Hippocampal formation (tissue), 2 donors: Measurements from ENCODE around the gene NCEH1.
"Not testable (repeated sequence)": the region's sequence is repeated elsewhere in the genome, so short reads cannot be mapped to it uniquely, and the experiment has no call there.

Experiments used
- DNase-seq, 2 donors: peaks; one replicate each; lab custom pipeline; 2025; lab: John Stamatoyannopoulos, UW

The NCEH1 gene

GRCh38 chr3:172707967-172708366, 2.9 kb downstream of the NCEH1 start:
- no peak for DNase-seq

DNA sequence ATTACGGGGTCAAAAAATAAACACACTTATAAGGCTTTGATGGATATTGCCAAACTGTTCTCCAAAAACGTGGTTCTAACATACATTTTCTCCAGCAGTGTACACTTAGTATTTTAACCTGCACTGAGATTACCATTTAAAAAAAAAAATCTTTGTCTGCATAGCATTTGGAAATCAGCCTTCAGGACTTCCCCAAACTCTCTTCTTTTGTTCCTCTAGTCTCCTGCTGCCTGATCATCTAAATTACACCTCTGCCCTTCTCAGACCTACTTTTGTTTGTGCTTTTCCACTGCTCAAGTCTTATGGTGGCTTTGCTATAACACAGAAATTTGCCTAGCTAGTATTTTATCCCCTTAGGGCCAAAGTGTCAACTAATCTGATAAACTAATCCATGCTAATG, 3.8 kb downstream of the NCEH1 start:
- no peak for DNase-seq

DNA sequence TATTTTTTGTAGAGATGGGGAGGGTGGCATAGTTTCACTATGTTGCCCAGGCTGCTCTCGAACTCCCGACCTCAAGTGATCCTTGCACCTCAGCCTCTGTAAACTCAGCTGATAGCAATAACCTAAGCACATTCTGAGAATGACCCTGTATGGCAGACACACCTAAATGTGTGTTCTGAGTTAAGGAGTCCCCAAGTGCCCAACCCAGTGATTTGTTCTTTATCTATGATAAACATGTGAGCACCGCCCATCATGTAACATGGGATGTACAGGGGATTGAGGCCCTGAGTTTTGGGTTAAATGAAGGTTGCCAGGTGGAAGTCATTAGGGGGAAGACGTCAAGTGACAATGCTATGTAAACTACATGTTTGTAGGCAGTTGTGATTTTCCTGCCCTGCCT, 5.7 kb downstream of the NCEH1 start:
- no peak for DNase-seq

DNA sequence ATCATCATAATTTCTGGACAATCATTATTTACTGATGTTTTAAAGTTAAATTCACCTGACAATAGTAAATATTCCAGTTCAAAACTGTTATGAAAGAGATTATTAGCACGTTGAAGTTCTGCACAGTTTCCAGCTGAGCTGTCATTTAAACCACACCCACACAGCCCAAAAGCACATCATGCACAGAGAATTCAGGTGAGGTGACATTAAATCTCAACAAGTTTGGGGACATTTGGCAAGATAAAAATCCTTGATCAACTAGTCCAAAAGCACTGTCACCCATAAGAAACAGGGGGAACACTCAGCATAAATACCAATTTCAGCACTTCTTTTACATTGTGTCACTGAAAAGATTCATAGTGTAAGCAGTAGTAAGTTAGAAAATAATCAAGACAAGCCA, 6.9 kb downstream of the NCEH1 start:
- DNase-seq = no peak

DNA sequence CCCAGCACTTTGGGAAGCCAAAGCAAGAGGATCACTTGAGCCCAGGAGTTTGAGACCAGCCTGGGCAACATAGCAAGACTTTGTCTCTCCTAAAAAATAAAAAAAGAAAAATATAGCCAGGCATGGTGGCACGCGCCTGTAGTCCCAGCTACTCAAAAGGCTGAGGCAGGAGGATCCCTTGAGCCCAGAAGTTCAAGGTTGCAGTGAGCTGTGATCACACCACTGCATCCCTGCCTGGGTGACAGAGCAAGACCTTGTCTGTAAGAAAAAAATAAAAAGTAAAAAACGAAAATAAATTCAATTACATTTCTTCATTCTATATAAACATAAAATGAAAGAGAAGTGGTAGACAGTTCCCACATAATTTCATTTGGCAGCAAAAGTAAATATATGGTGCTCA, 8.1 kb downstream of the NCEH1 start:
- not testable (repeated sequence) for DNase-seq

DNA sequence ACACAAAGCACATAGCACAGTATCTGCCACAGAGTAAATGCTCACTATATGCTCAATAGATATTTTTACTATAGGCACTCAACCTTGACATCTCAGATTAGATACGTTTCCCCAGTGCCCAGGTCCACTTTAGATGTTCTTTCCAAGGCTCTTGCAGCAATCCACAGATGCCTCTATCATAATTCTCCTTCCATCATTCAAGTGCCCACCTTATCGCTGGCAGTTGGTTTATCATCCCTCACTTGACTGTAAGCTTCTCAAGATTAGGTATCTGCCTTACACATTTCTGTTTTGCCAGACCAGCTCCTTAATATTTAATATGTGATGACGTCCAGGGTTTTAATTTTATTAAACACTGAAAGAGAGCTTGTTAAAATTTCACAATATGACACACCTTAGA, 8.6 kb downstream of the NCEH1 start:
- DNase-seq = no peak

DNA sequence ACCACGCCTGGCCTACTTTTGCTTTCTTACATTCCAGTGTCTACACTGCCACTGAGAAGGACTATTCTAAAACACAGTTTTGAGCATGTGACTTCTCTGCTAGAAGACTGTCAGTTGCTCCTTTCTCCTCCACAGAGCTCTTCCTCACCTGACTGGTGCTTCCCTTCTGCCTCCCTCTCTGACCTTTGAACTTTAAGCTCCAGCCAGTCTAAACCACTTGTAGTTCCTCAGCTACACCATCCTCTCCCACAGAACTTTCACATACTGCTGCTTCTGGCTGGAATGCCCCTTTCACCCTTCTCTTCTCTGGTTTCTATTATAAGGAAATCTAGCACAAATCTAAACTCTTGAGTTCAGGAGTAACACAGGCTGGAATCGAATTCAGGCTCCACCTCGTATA, 9.1 kb downstream of the NCEH1 start:
- no peak for DNase-seq

DNA sequence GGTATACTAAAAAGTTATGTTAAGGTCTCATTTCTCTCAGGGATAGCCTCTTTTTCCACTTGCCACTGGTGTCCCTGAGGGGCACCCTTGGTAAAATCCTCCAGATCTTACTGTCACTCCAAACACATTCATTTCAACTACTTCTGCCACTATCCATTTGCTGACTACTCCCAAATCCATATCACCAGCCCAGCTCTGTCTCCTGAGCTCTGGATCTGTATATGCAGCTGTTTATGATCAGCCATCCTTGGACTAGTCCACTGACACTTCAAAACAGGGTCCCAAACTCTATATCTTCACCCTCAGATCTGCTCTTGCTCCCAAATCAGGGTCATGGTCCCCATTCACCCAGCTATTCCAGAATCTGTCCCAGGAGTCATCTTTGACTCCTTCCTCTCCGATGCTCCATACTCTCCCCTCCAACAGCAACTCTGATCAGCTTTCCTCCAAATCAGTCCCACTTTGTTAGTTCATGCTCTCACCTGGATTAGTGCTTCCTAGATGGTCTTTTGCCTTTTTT, 9.9 kb downstream of the NCEH1 start:
- no peak for DNase-seq

DNA sequence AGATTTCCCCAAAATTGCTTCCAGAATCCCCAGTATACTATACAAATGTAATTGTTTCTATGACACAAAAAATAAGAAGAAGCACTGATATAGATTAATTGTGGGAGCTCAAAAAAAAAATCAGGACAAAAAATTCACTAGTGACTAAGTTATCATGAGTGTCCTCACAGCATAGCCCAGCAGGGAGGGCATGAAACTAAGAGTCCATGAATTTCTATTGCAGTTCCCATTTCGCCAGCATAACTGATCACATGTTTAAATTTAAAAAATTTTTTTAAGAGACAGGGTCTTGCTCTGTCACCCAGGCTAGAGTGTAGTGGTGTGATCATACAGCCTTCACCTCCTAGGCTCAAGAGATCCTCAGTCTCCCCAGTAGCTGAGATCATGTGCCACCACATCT, 10.6 kb downstream of the NCEH1 start:
- DNase-seq = no peak

GRCh38 chr3:172699031-172699430, 11.8 kb downstream of the NCEH1 start:
- DNase-seq = no peak

DNA sequence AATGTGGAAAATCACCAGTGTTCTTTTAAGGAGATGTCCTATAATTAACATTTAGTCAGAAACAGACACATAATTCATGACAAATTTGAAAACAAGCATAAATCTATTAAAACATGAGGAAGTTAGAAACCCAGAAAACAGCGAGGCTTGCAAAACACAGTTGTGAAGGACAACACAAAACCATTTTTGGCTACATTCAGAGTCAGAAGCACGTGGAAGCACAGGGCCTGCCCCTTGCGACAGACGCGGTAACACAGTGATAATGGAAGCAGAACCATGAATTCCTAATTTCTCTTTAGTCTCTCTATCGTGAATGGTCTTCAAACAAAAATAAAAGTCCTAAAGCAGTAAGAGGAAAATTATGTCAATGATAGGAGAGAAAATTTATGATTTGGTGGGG, 12.2 kb downstream of the NCEH1 start:
- no peak for DNase-seq

GRCh38 chr3:172697558-172697957, 13.3 kb downstream of the NCEH1 start:
- no peak for DNase-seq

- no peak for DNase-seq
These were observed 14.5 kb downstream of the NCEH1 start for GRCh38 chr3:172696357-172696756.

DNA sequence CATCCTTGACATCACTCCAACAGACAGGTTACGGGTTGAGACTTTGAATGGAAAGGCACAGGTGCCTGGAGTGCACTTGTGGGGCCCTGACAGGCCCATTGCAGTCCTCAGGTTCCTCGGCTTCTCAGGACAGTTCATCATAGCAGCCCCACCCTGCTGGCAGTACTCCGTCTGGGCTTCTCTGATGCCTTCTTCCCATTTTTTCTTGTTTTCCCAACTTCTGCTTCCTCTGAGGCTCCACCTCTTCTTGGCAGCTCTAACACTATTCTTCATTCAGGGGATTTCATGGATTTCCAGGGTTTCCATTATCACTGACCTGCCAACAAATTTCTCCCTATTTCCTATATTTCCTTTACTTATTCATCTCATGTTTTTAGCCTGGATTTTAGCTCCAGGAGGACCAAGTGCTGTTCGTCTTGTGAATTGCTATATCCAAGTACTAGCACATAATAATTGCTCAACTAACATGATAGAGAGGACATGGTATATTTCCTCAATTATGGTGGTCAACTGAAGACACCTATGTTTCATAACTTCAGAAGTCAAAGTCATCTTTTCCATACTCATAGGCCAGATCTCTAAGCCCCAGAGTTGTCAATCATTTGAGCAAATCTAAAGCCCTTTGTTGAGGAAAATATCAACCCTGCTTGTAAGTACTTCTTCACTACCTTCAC, 16.2 kb downstream of the NCEH1 start:
- no peak for DNase-seq

GRCh38 chr3:172692751-172693338, 18.0 kb downstream of the NCEH1 start:
- DNase-seq = peak in 1 of 2 donors; percentile 11

- no peak for DNase-seq
These were observed 19.9 kb downstream of the NCEH1 start for GRCh38 chr3:172690936-172691335.

DNA sequence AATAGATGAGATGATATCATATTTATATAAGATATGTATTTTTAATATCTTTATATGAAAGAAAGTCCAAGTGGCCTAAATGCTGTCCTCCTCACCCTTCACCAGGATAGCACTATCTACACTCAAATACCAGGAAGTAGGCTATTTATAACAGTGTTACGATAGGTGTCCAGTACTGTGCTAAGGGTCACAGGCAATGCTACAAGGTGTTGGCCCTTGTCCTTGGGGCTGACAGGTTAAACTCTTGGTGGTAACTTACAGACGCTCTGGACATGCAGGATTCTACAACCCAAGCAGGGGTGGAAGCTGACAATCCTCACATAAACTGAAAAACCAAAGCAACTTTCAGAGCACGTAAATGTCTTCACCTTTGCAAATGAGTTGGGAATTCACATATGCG, 22.3 kb downstream of the NCEH1 start:
- DNase-seq = no peak

- DNase-seq = no peak
These were observed 23.4 kb downstream of the NCEH1 start for GRCh38 chr3:172687501-172687900.

DNA sequence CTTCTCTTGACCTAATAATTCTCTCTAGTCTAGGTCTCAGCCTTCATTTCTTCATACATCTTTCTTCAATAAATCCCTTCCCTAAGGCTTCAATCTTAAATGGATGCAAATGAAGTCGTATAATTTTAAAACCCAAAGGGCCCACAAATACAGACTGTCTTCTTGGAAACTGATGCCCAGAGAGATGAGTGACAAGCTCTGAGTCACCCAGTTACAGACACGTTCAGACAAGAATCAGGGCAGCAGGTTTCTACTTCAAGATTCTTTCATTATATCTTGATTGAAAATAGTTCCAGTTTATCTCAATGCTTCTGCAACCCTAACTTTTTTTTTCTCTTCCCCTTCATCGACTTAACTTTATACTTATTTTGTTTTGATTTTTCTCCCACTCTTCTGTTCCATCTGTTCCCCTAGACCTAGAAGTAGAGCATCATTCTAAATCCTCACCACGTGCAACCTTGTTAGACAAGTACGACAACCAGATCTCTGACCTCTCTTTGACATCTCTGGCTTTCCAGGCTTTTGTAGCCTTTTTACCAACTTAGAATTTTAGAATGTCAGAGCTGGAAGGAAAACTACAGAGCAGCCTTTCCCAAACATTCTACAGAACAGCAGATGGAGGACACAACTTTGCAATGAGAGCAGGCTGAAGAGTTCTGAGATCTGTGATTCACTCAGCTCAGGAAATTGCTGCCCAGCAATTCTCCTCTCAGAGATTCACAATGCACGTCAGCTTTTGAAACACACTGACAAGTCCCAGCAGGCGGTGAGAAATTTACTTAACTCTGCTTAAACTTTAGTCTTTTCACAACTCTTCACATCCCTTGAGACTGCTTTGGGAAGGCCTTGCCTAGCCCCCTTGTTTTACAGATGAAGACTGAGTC, 25.3 kb downstream of the NCEH1 start:
- DNase-seq = no peak

DNA sequence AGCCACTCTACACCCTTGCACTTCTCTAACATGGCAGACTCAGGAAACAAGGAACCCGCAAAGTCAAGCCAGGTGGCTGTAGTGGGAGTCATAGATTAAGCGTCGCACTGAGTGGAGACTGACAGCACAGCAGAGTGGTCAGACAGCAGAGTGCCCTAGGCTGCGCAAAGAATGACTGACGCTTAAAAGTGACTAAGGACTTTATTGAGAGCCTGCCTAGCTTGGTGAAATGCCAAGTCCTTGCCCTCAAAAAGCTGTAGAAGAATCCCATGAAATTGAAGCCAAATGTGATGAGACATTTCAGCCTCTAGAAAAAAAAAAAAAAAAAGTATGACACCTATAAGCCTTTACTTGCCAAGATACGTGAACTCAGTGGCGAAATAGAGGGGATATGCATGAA, 30.2 kb downstream of the NCEH1 start:
- DNase-seq = no peak

GRCh38 chr3:172679599-172679998, 31.3 kb downstream of the NCEH1 start:
- no peak for DNase-seq

GRCh38 chr3:172678068-172678467, 32.8 kb downstream of the NCEH1 start:
- no peak for DNase-seq
